Duodenal mucosa (tissue), 2 donors: Measurements from ENCODE around the gene ECM2.
A peak's percentile ranks its signal among the peaks of the same experiment; 100 is the strongest.

Experiments
- H3K27ac ChIP-seq: one replicate; pipeline ENCODE4 v1.7.0; 2013; ENCODE audit warnings: low read depth, low read length
- H3K27me3 ChIP-seq, 2 donors: one replicate each; pipeline ENCODE4 v1.7.0; 2013; ENCODE audit warnings: low read length in 2 of 2, control low read depth in 1 of 2; ENCODE audit not compliant: insufficient read depth in 2 of 2, control insufficient read depth in 1 of 2
- H3K36me3 ChIP-seq, 2 donors: one replicate each; pipeline ENCODE4 v1.7.0; 2013; ENCODE audit warnings: low read length in 2 of 2, control low read depth in 1 of 2; ENCODE audit not compliant: insufficient read depth in 2 of 2, control insufficient read depth in 1 of 2
- H3K4me1 ChIP-seq, 2 donors: one replicate each; pipeline ENCODE4 v1.7.0; 2013; ENCODE audit warnings: low read length in 2 of 2, control low read depth in 1 of 2; ENCODE audit not compliant: insufficient read depth in 2 of 2, control insufficient read depth in 1 of 2
- H3K4me3 ChIP-seq, 2 donors: one replicate each; pipeline ENCODE4 v1.7.0; 2013; ENCODE audit warnings: low read length in 2 of 2, low read depth in 1 of 2
- H3K9ac ChIP-seq, 2 donors: one replicate each; pipeline ENCODE4 v1.7.0; 2013; ENCODE audit warnings: low read length in 2 of 2, low read depth in 1 of 2
- H3K9me3 ChIP-seq, 2 donors: one replicate each; pipeline ENCODE4 v1.7.0; 2013; ENCODE audit warnings: low read length in 2 of 2, control low read depth in 1 of 2; ENCODE audit not compliant: control insufficient read depth in 1 of 2

Gene ECM2

DNA sequence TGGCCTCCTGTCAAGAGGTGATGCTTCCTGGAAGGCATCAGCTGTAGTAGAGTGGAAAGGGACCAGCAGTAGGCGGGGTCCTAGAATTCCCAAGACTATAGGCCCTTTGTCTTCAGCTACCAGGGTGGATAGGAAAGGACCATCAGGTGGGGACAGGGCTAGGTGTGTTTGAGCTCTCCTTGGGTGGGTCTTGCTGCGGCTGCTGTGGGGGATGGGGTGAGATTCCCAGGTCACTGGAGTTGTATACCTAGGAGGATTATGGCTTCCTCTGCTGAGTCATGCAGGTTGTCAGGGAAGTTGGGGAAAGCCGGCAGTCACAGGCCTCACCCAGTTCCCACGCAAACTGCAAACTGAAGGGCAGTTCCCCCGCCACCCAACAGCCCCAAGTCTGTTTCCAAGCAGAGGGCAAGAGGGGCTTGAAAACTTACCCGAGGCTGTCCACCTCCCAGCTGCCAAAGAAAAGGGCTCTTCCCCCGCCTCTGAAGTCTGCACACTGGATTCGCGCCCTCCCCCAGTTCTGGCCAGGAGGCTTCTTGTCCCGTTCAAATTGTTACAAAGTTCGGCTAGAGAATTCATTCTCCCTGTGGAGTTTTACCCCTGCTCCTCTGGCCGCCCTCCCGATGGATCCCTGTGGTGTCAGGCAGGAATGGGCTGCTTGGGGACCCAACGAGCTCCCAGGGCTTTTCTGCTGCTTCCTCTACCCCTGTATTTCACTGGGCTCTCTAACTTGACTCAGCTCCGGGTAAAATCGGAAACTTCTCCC lies 23.0 kb upstream of the ECM2 start:
- no peaks in the 10 kb centered on the region for H3K36me3 ChIP-seq
- no peak overlapping the region for H3K4me3 ChIP-seq
- no peaks in the 10 kb centered on the region for H3K27me3 ChIP-seq
- no peaks in the 10 kb centered on the region for H3K4me1 ChIP-seq
- H3K9me3 ChIP-seq: no peaks in the 10 kb centered on the region
- H3K27ac ChIP-seq: no peak overlapping the region
- H3K9ac ChIP-seq: no peak overlapping the region

DNA sequence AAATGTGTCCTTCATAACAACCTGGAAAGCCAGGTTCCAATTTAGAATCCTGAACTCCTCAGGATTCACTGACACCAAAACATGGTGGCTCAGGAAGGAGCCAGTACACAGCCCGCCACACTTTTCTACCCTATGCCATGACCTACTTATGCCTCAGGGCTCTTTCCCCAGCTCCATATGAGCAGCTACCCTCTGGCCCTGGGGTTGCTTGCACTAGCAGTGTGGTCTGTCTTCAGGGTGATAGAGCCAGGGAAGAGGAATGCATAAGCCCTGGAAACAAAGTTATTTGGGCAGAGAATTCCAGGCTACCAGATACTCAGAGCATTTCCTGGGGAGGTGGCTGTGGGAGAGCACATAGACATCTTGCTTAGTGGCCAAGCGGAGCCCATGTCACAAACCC lies 15.0 kb upstream of the ECM2 start:
- Histone ChIP-seq H3K4me1 (no peaks in the 10 kb centered on the region), H3K9me3 (no peaks in the 10 kb centered on the region), H3K27me3 (no peaks in the 10 kb centered on the region), H3K27ac (no peak overlapping the region), H3K4me3 (no peak overlapping the region), H3K9ac (no peak overlapping the region), H3K36me3 (no peaks in the 10 kb centered on the region)

DNA sequence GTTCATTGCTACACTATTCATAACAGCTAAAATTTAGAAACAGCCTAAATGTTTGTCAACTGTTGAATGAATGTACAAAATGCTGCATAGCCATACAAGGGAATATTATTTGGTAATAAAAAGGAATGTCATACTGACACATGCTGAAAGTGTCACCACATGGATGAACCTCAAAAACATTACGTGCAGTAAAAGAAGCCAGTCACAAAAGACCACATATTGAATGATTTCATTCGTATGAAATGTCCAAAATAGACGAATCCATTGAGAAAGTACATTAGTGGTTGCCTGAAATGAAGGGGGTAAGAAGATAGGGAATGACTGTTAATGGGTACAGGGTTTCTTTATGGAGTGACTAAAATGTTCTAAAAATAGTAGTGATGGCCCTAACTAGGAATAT lies 11.6 kb upstream of the ECM2 start:
- Histone ChIP-seq H3K27me3 (no peaks in the 10 kb centered on the region), H3K9me3 (no peaks in the 10 kb centered on the region), H3K9ac (no peak overlapping the region), H3K4me3 (no peak overlapping the region), H3K4me1 (no peaks in the 10 kb centered on the region), H3K27ac (no peak overlapping the region), H3K36me3 (no peaks in the 10 kb centered on the region)

DNA sequence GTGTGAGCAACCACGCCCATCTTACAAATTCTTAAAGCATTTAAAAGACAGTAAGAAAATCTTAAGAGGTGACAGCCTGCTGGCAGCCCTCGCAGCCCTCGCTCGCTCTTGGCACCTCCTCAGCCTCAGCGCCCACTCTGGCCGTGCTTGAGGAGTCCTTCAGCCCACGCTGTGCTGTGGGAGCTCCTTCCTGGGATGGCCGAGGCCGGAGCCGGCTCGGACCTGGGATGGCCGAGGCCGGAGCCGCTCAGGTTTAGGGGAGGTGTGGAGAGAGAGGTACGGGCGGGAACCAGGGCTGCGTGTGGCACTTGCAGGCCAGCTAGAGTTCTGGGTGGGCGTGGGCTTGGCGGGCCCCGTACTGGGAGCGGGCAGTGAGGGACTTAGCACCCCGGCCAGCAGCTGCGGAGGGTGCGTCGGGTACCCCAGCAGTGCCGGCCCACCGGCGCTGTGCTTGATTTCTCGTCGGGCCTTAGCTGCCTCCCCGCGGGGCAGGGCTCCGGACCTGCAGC lies 9.3 kb upstream of the ECM2 start:
- no peaks in the 10 kb centered on the region for H3K9me3 ChIP-seq
- H3K4me1 ChIP-seq: no peaks in the 10 kb centered on the region
- H3K27me3 ChIP-seq: no peaks in the 10 kb centered on the region
- no peak overlapping the region for H3K4me3 ChIP-seq
- no peaks in the 10 kb centered on the region for H3K36me3 ChIP-seq
- H3K9ac ChIP-seq: no peak overlapping the region
- no peak overlapping the region for H3K27ac ChIP-seq

DNA sequence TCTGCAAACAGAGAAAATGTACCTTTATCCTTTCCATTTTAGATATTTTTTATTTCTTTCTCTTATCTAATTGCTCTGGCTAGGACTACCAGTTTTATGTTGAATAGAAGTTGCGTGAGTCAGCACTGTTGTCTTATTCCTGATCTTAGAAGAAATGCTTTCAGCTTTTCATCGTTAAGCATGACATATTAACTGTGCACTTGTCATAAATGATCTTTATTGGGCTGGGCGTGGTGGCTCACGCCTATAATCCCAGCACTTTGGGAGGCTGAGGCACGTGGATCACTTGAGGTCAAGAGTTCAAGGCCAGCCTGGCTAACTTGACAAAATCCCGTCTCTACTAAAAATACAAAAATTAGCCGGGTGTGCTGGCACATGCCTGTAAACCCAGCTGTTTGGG lies 8.2 kb upstream of the ECM2 start:
- no peaks in the 10 kb centered on the region for H3K27me3 ChIP-seq
- H3K9me3 ChIP-seq: no peaks in the 10 kb centered on the region
- no peak overlapping the region for H3K9ac ChIP-seq
- no peak overlapping the region for H3K4me3 ChIP-seq
- no peak overlapping the region for H3K27ac ChIP-seq
- no peaks in the 10 kb centered on the region for H3K36me3 ChIP-seq
- H3K4me1 ChIP-seq: no peaks in the 10 kb centered on the region

DNA sequence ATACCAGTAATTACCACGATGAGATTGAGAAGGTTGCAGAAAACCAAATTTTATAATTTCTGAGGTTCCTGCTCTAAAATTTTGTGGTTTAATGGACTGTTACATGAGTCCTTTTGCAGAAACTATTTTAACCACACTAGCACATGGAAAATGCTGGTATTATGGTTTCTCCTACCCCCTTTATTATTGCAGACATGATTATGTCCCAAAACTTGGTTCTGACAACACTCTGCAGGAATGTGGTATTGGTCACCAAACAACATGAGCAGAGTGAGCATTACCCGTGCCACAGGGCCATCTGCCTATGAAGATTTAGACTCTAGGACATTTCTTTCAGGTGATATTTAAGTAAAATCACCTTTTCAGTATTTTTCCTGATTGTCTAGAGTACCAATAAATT lies 2.8 kb upstream of the ECM2 start:
- no peaks in the 10 kb centered on the region for H3K9me3 ChIP-seq
- H3K27ac ChIP-seq: no peak overlapping the region
- no peaks in the 10 kb centered on the region for H3K36me3 ChIP-seq
- no peak overlapping the region for H3K9ac ChIP-seq
- no peak overlapping the region for H3K4me3 ChIP-seq
- H3K27me3 ChIP-seq: no peaks in the 10 kb centered on the region
- peaks cover 10 to 14% of the 10 kb centered on the region in 2 donors for H3K4me1 ChIP-seq

DNA sequence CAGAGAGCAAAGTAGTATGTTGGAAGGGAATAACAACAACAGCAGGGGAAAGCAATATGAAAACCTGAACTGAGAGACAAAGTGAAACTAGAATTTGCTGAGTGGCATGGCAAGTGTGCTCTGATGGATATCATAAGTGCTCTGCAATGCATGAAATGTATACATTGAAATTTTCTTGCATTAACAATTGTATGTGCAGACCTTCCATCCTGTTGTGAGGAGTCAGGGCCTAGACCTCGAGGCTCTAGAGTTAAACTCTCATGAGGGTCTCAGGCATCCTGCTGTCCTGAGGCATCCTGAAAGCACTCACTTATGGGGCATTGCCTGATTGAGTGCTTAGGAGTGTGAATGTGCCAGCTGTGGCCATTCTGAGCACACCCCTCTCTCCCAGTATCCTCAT lies 1.1 kb downstream of the ECM2 start:
- peak overlapping the region in 1 of 2 donors; percentile 27 for H3K9ac ChIP-seq
- peak overlapping the region; percentile 1 to 55 for H3K4me3 ChIP-seq
- no peaks in the 10 kb centered on the region for H3K27me3 ChIP-seq
- peaks cover 10 to 14% of the 10 kb centered on the region in 2 donors for H3K4me1 ChIP-seq
- H3K27ac ChIP-seq: no peak overlapping the region
- H3K36me3 ChIP-seq: no peaks in the 10 kb centered on the region
- no peaks in the 10 kb centered on the region for H3K9me3 ChIP-seq

DNA sequence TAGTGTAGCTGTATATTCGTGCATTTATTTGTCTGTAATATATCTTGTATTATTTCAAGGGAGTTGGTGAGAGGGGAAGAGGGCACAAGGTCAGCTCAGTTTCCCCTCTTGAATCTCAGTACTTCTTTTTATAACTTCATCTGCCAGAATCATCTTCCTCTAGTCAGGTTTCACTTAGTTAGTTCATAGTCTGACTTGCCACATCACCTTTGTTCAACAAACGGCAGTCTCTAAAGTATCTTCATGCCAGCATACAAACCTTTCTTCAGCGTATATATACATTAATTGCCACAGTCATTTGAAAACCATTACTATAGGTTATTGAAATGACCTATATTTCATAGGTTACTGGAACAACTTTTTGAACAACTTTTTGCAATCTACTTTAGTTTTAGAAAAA lies 1.6 kb downstream of the ECM2 start:
- Histone ChIP-seq H3K27ac (no peak overlapping the region), H3K4me1 (peaks cover 10 to 14% of the 10 kb centered on the region in 2 donors), H3K9me3 (no peaks in the 10 kb centered on the region), H3K36me3 (no peaks in the 10 kb centered on the region), H3K4me3 (peak overlapping the region; percentile 1 to 55), H3K9ac (peak overlapping the region in 1 of 2 donors; percentile 27), H3K27me3 (no peaks in the 10 kb centered on the region)

DNA sequence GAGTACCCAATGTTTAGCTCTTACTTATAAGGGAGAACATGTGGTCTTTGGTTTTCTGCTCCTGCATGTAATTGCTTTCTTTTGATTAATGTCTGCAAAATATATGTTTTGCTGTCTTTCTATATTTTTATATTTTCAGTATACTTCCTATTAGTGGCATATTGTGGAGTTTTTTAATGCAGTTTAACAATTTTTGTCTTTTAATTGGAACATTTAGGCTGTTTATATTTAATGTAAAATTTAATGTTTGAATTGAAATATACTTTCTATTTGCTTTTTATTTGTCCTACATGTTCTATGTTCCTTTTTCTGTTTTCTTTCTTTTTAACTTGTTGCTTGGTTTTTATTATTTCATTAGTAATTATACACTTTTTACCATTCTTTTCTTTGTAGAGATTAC lies 4.9 kb downstream of the ECM2 start:
- no peaks in the 10 kb centered on the region for H3K9me3 ChIP-seq

DNA sequence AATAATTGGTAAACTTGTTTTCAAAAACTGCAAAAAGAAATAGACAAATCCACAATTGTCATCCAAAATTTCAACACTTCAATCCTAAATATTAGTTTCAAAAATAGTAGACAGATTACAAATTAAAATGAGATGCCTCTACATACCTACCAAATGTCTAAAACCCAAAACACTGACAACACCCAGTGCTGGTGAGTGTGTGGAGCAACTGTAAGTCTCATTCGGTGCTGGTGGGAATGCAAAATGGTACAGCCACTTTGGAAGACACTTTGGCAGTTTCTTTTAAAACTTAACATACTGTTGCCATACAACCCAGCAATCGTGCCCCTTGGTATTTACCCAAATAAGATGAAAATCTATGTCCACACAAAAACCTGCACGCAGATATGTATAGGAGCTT lies 6.7 kb downstream of the ECM2 start:
- Histone ChIP-seq H3K9me3 (no peaks in the 10 kb centered on the region), H3K4me3 (no peak overlapping the region), H3K9ac (no peak overlapping the region), H3K36me3 (no peaks in the 10 kb centered on the region), H3K27me3 (no peaks in the 10 kb centered on the region), H3K4me1 (peaks cover 0 to 2% of the 10 kb centered on the region in 2 donors), H3K27ac (no peak overlapping the region)

More for the DNA sequence above, 4.9 kb downstream of the ECM2 start:
- Histone ChIP-seq H3K27me3 (no peaks in the 10 kb centered on the region), H3K36me3 (no peaks in the 10 kb centered on the region), H3K9ac (no peak overlapping the region), H3K4me1 (peaks cover 10 to 14% of the 10 kb centered on the region in 2 donors), H3K4me3 (no peak overlapping the region), H3K27ac (no peak overlapping the region)
